GM18907 (cell line): ENCODE measurements around the gene RPS10.
A peak's percentile ranks its signal among the peaks of the same experiment; 100 is the strongest.
"Not testable (repeated sequence)": the region's sequence is repeated elsewhere in the genome, so short reads cannot be mapped to it uniquely, and the experiment has no call there.

Source experiments
- ATAC-seq: cut with Tn5 transposase; IDR thresholded peaks from one replicate; pipeline ENCODE4 v1.9.1; 2021; ENCODE audit warnings: mild to moderate bottlenecking, moderate library complexity; ENCODE audit not compliant: unreplicated experiment

RPS10 gene

DNA sequence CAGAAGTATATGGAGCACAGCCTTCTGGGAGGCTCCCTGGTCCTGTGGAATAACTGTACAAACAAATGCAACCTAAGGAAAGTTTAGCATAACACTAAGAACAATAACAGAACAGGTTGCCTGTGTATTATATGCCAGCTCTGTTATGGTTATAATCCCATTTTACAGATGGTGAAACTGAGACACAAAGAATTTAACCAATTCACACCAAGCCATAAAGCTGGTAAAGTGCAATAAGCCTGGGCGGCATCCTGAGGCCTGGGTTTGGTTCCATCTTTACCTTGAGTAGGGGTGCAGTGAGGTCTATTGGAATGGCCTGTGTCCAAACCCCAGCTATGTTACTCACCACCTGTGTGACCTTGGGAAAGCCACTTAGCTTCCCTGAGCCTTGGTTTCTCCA, 25.3 kb upstream of the RPS10 start:
- ATAC-seq, result no peak

DNA sequence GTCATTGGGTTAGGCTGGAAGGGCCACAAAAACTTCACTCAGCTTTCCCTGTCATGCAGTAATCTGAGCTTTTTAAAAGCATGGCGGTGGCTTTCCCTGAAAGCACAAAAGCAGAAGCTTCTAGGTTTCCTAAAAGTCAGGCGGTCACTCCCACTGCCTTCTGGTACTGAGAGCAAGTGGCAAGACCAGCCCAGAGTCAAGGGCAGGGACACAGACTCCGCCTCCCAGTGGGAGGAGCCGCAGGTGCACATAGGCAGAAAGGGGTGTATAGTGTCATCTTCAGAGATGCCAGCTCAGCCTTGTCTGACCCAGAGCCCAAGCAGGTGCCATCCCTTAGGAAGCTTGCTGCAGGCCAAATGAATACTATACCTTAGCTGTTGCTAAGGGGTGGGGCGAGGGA, 22.0 kb upstream of the RPS10 start:
- no peak for ATAC-seq

DNA sequence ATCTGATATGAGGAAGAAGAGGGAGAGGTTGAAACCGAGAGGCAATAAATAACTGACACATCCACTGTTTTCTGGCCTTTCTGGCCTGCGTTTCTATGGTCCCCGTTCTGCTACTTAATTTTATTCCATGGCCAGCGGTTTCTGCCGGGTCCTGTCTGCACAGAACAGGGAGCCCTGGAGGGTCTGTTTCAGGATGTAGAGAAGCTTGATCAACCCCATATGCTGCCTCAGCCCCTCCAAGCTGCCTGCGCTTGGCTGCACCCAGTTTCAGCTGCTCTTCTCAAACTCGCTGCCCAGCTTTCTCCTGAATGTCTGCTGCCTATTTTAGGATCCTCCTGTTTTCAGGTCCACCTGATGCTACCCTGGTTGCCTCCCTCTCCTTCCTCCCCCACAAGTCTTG, 21.5 kb upstream of the RPS10 start:
- ATAC-seq, result no peak

DNA sequence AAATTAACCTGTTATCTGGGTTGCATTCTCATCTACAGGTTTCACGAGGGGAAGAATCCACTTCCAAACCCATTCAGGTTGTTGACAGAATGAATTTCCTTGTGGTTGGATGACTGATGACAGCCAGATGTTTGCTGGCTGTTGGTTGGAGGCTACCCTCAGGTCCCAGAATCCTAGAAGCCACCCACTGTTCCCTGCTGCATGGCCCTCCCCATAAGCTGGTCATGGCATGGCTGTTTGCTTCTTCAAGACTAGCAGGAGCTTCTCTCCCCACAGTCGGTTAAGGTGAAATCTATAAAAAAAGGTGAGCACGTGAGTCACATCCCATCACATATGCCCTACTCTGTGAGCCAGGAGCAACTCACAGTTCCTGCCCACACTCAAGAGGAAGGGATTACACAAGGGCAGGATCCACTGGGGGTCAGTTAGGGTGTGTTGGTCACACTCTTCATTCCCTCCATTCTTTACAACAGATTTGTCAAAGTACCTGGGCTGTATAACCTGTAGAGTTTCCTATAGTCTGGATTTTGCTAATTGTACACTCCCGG, 19.5 kb upstream of the RPS10 start:
- no peak for ATAC-seq

DNA sequence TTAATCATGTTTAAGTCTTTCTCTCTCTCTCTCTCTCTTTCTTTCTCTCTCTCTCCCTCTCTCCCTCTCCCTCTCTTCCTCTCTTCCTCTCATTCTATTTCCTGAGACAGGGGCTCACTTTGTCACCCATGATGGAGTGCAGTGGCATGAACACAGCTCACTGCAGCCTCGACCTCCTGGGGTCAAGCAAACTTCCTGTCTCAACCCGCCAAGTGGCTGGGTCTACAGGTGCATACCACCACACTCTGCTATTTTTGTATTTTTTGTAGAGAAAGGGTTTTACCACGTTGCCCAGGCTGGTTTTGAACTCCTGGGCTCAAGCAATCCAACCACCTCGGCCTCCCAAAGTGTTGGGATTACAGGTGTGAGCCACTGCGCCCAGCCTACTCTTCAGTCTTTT, 15.7 kb upstream of the RPS10 start:
- no peak for ATAC-seq

DNA sequence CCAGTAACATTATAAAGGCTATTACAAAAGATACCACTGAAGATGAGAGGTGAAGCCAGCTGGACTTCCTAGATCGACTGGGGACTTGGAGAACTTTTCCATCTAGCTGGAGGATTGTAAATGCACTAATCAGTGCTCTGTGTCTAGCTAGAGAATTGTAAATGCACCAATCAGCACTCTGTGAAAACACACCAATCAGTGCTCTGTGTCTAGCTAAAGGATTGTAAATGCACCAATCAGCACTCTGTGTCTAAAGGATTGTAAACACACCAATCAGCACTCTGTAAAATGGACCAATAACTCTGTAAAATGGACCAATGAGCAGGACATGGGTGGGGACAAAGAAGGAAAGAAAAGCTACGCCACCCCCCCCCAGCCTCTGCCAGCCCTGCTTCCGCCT, 13.6 kb upstream of the RPS10 start:
- ATAC-seq, result no peak

DNA sequence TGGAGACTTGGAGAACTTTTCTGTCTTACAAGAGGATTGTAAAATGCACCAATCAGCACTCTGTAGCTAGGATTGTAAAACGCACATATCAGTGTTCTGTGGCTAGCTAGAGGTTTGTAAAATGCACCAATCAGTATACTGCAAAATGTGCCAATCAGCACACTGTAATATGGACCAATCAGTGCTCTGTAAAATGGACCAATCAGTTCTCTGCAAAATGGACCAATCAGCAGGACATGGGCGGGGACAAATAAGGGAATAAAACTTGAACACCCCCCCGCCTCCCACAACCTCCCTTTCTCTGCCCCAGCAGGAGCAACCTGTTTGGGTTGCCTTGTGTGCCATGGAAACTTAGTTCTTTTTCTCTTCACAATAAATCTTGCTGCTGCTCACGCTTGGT, 12.8 kb upstream of the RPS10 start:
- no peak for ATAC-seq

DNA sequence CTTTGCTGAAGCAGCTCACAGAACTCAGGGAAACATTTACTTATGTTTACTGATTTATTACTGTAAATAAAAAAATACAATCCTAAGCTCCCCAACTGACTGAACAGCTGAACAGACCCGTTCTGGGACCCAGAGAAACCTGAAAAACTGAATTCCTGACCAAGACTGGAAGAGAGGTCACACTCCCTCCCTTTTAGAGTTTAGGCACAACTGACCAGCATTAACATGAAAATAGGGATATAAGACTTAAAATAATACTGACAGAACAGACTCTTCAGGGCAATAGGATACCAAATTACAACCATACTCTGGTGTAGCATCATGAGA, 11.7 kb upstream of the RPS10 start:
- no peak for ATAC-seq

DNA sequence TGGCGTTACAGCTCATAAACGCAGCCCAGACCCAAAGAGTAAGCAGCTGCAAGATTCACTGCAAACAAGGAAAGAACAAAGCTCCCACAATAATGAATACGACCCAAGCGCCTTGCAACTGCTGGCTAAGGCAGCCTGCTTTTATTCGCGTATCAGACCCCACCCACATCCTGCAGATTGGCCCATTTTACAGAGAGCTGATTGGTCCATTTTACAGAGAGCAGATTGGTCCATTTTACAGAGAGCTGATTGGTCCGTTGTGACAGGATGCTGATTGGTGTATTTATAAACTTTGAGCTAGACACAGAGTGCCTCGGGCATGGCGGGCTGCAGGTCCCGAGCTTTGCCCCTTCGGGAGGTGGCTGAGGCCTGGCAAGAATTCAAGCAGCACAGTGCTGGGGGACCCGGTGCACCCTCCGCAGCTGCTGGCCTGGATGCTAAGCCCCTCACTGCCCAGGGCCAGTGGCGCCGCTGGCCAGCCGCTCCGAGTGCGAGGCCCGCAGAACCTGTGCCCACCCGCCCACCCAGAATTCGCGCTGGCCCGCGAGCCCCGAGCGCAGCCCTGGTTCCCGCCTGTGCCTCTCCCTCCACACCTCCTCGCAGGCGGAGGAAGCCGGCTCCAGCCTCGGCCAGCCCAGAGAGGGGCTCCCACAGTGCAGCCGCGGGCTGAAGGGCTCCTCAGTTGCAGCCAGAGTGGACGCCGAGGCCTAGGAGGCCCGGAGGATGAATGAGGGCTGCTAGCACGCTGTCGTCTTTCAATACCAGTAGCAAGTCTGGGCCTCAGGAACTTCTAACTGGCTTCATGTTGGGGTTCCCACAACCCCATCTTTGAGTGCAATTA, 11.2 kb upstream of the RPS10 start:
- ATAC-seq, result no peak

DNA sequence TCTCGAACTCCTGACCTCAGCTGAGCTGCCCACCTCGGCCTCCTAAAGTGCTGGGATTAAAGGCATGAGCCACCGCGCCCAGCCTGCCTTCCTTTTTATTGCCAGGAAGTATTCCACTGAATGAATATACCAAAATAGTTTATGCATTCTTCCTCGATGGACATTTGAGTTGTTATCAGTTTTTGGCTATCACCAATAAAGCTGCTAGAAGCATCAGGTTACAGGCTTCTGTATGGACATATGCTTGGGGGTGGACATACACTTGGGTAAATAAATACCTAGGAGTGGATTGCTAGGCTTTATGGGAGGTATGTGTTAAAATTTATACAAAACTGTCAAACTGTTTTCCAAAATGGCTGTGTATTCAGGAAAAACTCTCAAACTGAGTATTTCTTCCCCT, 10.0 kb upstream of the RPS10 start:
- no peak for ATAC-seq

DNA sequence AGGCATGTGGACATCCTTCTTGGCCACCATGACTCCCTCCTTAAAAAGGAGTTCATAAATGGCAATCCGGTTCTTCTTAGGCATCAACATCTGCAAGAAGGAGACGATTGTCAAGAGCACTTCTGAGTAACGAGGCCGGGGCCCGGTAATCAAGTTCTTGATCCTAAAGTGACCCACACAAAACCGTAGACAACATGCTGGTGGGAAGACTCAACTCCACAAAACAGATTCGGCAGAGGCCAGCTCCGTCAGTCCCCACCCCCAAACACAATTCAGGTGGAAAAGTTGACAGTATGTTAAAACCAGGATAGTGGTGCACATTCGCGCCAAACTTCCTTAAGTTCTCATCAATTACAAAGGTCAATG, 754 bp downstream of the RPS10 start:
- peak; percentile 15 for ATAC-seq

DNA sequence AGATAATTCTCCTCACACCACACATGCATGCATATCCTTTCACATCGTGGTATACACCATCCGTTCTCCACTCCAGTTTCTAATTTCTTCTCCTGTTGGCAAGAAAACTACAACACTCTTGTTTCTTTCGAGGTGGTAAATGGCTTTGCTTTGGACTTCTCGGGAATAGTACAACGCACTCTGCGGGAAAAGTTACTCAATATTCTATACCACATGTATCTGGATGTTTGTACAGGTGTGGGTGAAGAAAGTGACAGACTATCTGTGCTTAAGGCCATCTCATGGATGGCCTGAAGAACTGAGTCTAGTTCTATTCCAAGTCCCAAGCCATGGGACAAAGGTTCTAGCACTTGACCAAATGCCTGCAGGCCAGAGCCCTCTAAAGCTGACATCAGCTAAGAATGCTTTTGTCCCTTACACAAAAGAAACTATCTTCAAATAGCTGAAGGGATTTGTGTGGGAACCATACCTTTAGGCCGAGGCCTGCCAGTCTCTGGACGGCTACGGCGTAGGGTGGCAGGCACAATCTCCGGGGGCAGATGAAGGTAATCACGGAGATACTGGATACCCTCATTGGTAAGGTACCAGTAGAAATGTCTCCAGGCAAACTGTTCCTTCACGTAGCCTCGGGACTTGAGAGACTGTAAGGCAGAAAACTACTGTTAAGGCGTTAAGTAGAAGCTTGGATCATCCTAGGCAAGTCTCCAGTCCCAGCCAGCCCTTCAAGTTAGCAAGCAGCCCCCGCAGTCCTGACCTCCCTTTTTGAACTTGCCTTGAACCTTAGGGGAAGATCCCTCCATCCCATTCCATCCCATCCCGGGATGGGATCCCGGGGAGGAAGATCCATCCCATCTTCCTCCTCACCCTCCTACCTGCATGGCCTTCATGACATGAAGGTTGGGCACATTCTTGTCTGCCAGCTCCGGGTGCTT, 1.4 kb downstream of the RPS10 start:
- no peak for ATAC-seq

DNA sequence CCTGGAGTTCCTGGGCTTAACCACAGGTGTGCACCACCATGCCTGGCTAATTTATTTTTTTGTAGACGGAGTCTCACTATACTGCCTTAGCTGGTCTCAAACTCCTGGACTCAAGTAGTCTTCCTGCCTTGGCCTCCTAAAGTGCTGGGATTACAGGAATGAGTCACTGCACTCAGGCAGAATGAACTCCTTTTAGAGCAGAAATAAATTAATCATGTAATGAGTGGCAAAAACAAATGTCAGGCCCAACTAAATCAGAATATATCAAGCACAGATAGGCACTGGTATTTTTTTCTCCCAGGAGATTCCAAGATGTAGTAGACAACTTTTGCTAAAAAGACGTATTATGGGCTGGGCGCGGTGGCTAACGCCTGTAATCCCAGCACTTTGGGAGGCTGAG, 2.6 kb downstream of the RPS10 start:
- no peak for ATAC-seq

DNA sequence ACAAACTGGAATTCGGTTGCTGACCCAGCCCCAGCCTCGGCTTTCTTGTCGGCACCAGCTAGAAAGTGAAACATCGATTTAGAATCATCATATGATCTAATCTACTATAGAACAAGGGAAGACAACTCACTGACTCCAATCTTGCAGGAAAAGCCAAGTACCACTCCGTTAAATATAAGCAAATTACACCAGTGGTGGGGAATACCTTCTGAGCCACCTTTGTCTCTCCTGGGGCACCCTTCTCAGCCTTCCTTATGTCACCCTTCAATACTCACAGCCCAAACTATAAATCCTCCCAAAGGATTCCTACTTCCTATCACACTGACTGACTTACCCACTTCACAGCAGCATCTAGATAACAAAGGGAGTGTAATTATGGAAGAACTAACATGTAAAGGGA, 7.5 kb downstream of the RPS10 start:
- ATAC-seq, result no peak

DNA sequence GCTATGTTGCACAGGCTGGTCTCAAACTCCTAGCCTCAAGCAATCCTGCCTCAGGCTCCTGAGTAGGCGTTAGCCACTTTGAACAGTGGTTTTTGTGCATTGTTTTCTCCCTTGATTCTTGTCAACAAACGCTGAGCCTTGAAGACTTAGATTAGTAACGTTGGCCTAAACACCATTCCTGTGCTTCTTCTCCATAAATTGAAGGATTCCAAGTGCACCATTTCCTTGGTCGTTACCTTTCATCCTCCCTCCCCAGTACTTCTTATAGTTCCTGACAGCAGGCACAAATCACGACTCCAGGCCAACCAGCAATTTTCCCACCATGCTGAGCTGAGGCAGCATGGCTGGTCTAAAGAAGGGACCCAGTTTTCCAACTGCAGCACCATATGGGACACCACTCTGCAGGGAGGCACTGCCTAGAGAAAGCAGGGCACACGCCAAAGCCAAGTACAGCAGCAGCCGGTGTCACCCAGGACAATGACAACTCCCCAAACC, 8.9 kb downstream of the RPS10 start:
- no peak for ATAC-seq

DNA sequence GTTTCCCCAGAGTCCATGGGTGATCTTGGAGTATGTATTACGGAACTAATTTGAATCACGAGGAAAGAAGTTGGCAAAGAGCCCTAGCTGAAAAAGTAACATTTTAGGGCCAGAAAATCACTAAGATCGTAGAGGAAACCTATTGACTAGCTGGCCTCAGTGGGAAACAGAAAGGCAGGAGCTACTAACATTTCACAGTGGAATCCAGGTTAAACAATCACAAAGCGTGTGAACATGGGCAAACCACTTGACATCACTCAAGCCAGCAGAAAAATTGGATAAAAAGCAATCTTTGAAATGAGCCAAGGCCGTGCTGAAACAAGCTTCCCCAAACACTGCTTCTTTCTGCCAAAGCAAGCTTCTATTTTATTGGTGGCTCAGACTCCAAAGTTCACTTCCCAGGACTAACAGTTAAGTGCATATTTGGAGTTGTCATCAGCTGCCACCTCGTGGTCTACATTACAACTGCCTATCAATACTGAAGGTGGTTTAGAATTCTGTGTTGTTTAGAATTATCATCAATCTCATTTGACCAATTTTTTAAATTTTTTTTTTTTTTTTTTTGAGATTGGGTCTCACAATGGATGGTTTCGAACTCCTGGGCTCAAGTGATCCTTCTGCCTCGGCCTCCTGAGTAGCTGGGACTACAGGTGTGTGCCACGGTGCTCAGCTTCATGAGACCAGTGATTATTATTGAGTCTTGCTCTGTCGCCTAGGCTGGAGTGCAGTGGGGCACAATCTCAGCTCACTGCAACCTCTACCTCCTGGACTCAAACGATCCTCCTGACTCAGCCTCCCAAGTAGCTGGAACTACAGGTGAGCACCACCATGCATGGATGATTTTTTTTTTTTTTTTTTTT, 10.6 kb downstream of the RPS10 start:
- ATAC-seq, result no peak

DNA sequence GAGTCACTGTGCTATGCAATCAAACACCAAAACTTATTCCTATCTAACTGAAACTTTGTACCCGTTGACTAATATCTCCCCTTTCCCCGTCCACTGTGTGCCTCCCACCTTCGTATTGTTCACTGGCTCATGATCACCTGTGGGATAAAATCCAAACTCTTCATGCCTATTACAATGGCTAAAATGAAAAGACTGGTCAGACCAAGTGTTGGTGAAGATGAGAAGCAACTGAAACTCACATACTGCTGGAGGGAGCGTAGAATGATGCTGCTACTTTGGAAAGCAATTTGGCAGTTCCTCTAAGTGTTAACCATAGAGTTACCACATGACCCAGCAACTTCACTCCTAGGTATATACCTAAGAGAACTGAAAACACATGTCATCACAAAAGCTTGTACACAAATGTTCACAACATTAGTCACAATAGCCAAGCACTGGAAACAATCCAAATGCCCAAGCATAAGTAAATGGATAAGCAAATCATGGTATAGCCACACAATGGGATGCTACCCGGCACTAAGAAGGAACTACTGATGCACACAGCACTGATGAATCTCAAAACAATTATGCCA, 13.1 kb downstream of the RPS10 start:
- ATAC-seq, result no peak

DNA sequence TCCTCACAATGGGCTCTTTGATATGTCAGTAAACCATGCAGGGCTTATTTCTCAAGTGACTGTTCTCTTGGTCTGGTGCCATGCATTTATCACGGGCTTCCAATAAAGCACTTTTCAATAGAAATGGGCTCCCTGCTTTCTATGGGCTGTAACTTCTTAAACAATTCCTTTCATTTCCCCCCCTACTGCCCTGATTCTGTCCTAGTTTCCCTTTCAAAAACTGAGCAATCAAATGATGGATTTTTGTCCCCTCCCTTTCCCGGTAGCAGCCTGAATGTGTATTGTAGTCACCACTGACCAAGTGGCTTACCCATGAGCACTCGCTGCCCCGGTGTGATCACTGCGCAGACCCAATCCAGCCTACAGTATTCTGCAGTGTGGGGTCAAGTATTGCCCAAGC, 13.9 kb downstream of the RPS10 start:
- no peak for ATAC-seq

DNA sequence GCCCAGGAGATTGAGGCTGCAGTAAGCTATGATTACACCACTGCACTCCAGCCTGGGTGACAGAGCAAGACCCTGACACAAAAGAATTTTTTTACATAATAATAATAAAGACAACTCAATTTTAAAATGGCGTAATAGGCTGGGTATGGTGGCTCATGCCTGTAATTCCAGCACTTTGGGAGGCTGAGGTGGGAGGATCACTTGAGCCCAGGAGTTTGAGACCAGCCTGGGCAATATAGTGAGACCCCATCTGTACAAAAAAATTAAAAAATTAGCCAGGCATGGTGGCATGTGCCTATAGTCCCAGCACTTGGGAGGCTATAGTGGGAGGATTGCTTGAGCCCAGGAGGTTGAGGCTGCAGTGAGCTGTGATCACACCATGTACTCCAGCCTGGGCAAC, 18.0 kb downstream of the RPS10 start:
- not testable (repeated sequence) for ATAC-seq

DNA sequence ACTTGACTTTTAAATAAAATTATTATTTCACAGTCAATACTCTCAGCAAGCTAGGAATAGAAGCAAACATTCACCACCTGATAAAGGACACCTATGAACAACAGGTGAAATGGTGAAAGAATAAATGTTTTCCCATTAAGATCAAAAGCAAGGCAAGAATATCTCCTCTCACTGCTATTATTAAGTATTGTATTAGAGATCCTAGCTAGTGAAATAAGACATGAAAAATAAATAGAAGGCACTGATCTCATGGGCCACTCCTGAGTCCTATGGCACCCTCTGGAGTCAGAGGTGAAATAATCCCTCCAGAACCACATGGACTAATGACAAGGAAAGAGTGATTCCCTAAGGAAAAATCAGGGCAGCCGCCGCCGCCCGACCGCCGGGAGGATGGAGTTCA, 29.4 kb downstream of the RPS10 start:
- no peak for ATAC-seq

DNA sequence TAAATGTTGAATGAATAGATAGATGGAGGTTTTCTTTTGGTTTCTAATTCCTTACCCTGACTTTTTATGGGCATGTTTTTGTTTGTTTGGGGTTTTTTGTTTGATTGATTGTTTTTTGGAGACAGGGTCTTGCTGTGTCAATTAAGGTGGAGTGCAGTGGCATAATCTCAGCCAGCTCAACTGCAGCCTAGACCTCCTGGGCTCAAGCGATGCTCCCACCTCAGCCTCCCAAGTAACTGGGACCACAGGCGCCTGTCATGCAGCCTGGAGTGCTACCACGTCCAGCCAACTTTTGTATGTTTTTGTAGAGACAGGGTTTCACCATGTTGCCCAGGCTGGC, 31.9 kb downstream of the RPS10 start:
- ATAC-seq, result no peak
